GM10847 (cell line): ENCODE data around the gene PLCH2.

ENCODE experiments used
- POLR2A ChIP-seq: IDR thresholded peaks from 2 replicates; pipeline ENCODE4 v1.6.1; 2011; ENCODE audit not compliant: insufficient read length; ENCODE audit errors: extremely low read depth

PLCH2 gene

DNA sequence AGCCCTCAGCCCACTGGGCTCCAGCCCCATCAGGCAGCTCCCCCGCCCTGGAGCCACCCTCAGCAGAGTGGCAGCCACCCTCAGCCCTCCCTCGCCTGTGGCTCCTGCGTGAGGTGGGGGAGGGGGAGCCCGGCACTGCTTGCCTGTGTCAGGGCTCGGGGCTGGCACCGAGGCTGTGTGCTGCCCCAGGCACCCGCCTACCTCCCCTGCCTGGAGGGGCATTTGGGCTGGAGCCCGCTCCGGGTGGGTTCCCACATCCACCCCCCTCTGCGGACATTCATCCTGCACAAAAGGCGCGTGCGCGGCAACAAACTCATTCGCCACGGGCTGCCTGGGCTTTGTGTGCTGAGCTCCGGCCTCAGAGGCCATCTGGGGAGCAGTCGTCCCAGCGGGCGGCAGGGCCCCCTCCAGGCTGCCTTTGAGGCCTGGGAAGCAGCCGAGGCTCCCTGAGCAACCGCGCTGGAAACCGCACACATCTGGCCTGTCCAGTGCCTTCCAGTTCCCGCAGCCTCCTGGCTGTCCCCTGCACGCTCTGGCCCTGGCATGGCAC is 67.5 kb downstream of the PLCH2 start:
- TF ChIP-seq POLR2A = no peak

DNA sequence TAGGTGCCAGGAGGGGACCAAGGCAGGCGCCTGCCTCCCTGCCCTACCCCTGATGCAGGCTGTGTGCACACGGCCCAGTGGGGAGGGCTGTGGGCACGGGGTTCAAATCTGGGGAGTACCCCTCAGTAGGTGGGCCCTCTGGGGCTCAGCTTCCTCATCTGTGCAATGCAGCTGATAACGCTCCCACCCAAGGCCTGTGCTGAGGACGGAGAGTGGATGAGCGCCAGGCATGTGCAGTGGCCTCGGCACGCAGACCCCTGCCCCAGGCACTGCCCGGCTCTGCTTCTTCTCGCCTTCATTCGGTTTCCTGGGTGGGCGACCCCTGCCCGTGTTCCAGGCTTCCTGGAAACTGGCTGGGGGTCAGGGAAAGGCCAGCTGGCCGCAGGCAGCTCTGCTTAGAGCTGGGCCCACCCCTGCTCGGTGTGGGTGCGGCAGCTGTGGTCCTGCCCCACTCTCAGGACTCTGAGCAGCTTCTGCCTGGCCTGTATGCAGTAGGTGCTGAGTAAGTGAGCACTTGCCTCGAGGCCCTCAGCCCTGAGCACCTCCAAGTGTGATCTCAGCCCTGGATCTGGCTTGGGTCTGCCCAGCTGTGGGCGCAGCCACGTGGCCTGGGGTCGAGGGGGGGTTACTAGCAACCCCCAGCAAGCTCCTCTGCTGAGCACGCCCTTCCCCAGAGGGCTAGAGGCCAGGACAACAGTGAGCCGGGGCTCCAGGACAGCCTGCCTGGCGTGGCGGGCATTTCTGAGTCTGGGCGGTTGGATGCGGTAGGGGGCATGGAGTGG is 68.2 kb downstream of the PLCH2 start:
- no peak for TF ChIP-seq POLR2A

- no peak for TF ChIP-seq POLR2A
Measured at GRCh38 chr1:2544875-2545640, 69.0 kb downstream of the PLCH2 start.

DNA sequence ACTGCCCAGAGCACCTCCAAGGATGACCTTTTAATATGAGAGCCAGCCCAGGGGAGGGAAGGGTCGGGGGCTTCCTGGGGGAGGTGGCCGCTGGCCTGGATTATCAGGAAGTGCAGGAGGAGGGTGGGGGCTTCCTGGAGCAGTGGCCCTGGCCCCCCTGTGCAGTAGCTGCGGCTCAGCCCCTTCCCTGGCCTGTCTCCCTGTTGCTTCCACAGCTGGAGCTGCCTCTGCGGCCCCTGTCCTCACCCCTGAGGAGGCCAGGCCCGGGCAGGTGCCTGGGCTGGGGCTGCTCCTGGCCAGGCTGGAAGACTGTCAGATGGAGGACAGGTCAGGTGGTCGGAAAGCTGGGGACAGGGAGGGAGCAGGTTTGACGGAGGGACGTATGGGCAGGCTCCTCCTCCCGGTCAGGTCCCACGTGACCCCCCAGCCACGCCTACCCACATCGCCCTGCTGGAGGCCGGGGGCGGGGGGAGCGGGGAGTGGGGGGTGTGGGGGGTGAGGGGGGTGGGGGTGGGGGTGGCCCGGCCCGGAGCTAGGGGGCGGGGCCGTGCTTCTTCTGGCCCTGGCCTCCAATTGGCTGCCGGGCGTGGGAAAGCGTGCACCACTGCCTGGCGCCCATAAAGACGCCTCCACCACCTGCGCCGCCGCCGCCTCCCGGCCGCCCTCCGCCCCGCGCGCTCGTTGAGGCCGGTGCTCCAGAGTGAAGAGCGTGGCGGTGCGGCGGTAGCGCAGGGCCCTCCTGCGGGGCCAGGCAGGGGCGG is 69.8 kb downstream of the PLCH2 start:
- TF ChIP-seq POLR2A = peak; percentile 97

GRCh38 chr1:2546515-2547209 is 70.6 kb downstream of the PLCH2 start:
- TF ChIP-seq POLR2A = peak; percentile 40

DNA sequence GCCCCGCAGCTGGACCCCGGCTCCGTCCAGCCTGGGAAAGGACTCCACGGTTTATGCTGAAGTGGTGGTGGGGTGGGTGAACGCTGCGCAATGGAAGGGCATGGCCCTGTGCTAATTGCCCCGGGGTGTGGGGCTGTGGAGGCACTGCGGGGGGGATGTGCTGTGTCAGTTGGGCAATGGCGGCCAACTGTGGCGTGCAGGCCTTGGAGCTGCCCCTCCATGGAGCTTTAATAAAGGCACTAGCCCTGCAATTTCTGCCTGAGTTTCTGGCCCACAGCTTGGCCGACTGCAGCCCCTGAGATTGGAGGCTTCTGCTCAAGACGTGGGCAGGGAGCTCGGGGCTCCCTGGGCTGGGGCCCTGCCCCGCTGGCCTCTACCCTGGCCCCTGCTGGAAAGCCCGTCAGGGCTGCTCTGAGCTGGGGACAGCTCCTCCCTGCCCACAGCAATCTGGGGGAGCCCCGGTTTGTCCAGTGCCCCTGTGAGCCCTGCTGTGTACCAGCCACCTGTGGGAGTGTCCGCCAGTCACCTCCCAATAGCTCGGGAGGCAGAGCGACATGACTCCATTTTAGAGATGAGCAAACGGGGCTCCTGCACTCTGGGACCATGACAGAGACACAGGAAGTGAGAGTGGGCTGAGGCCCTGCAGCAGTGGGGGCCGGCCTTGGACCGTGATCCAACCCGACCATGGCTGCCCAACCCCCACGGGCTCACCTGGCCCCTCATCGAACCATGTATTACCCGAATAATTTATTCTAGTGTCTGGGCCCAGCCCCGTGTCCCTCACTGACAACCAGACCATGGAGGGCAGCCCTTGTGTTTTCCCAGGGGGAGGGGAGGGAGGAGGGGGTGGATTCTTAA is 71.3 kb downstream of the PLCH2 start:
- TF ChIP-seq POLR2A = peak; percentile 13

DNA sequence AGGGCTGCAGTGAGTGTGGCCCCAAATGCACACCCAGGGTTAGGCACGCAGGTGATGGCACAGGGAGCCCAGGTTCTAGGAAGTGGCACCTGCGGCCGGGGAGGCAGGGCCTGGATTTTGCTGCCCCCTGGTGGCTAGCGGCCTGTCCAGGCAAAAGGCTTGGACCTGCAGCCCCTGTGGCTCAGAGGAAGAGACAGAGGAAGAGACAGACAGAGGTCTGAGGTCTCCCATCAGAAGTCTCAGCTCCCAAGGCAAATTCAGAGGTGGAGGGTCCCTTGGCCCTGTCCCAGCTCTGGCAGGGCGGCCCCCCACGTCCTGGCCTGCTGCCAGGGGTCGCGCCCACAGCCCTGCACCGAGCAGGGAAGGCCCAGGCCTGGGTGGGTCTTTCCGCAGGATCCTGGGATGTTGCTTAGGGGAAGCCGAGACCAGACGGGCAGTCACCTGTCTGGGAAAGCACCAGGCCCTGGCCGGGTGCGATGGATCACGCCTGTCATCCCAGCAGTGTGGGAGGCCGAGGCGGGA is 72.0 kb downstream of the PLCH2 start:
- no peak for TF ChIP-seq POLR2A

- no peak for TF ChIP-seq POLR2A
Measured at GRCh38 chr1:2552189-2552588, 76.1 kb downstream of the PLCH2 start.

DNA sequence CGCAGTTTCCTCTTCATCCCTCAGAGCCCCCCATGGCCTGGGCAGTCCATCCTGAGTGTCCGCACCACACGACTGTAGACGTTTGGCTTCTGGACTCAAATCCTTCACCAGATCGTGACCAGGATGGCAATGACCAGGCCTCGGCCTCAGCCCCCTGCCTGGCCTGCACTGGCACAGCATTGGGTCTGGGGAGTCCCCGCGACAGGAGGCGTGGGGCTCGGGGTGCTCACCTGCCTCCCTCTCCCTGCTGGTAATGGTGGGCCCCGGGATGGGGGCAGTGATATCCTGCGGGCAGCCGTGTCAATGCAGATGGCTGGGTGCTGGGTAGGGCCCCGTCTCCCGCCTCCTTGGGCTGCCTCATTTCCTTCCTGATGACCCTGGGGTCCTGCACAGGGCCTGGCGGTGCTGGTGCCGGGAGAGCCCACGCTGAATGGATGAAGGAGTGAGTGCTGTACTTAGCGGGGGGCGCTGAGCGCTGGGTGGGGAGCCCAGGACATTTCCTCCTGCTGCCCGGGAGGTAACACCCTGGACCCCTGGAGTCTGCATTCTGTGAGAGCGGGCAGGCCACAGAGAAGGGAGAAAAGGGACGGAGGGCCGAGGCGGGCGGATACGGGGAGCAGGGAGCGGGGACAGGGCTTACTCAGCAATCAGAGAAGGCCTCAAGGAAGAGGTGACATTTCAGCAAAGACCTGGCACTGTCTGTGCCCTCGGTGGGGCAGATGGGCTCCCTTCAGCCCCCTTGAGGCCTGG is 78.0 kb downstream of the PLCH2 start:
- no peak for TF ChIP-seq POLR2A

DNA sequence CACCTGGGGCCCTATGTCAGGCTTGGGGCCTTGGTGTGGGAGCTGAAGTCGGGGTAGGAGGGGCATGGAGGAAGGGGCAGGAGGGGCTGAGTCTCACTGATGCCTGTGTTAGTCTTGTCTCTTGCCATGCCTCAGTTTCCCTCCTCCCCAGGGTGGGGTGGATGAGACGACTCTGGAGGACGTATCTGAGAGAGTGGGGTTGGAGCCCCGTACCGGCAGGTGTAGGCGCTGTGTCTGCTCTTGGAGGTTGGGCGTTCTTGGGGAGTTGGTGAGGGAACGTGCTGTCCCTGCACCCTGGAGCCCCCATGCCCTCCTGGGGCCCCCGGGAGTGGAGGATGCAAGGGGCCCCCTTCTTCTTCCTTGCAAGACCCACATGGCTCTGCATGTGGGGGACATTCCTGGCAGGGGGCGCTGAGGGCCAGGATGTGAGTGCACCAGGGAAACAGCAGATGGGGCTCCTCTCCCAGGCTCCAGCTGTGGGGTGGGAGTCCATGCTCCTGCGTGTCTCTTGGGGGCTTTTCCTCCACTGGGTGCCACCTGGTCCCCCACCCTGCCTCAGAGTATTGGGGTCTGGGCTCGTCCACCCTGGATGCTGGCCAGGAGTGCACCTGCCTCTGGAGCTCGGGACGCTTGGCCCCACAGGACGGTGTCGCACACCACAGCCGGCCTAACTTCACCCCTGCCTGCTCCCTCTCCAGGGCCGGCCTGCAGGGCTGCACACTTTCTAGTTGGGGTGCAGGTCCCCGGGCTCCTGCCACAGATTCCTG is 78.7 kb downstream of the PLCH2 start:
- no peak for TF ChIP-seq POLR2A
